ENCODE measurements around the gene ZNF276.
"Not testable (repeated sequence)": the region's sequence is repeated elsewhere in the genome, so short reads cannot be mapped to it uniquely, and the experiment has no call there.

Gene ZNF276

DNA sequence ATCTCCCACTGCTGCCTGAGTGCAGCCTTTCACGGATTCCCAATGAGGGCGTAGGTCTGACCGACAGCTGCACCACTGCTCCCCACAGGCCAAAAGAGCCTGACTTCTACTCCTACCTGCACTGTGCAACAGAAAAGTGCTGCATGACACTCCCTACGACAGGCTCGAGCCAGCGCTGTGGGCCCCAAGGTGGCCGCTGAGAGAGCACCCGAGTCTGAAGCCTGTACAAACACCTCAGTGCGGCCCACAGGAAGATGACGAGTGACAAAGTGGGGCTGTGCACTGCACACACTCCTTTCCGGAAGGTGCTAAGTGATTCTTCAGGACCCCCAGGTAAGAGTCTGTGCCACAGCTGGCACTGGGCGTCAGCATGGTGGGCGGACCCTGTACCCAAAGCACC, 53.9 kb downstream of the ZNF276 start:
- TF ChIP-seq, protein P1, sequence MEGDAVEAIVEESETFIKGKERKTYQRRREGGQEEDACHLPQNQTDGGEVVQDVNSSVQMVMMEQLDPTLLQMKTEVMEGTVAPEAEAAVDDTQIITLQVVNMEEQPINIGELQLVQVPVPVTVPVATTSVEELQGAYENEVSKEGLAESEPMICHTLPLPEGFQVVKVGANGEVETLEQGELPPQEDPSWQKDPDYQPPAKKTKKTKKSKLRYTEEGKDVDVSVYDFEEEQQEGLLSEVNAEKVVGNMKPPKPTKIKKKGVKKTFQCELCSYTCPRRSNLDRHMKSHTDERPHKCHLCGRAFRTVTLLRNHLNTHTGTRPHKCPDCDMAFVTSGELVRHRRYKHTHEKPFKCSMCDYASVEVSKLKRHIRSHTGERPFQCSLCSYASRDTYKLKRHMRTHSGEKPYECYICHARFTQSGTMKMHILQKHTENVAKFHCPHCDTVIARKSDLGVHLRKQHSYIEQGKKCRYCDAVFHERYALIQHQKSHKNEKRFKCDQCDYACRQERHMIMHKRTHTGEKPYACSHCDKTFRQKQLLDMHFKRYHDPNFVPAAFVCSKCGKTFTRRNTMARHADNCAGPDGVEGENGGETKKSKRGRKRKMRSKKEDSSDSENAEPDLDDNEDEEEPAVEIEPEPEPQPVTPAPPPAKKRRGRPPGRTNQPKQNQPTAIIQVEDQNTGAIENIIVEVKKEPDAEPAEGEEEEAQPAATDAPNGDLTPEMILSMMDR (IDR thresholded peaks at IDR 0.05): no peak
- TF ChIP-seq ZFX (IDR thresholded peaks at IDR 0.05; ENCODE audit: borderline replicate concordance): no peak
- H3K27ac ChIP-seq: no peak overlapping the region

DNA sequence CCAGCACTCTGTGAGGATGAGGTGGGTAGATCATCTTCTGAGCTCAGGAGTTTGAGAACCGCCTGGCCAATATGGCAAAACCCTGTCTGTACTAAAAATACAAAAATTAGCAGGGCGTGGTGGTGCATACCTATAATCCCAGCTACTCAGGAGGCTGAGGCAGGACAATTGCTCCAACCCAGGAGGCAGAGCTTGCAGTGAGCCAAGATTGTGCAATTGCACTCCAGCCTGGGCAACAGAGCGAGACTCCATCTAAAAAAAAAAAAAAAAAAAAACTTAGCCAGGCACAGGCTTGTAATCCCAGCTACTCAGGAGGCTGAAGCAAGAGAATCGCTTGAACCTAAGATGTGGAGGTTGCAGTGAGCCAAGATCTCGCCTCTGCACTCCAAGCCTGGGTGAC, 56.9 kb downstream of the ZNF276 start:
- H3K27ac ChIP-seq: not testable (repeated sequence)

DNA sequence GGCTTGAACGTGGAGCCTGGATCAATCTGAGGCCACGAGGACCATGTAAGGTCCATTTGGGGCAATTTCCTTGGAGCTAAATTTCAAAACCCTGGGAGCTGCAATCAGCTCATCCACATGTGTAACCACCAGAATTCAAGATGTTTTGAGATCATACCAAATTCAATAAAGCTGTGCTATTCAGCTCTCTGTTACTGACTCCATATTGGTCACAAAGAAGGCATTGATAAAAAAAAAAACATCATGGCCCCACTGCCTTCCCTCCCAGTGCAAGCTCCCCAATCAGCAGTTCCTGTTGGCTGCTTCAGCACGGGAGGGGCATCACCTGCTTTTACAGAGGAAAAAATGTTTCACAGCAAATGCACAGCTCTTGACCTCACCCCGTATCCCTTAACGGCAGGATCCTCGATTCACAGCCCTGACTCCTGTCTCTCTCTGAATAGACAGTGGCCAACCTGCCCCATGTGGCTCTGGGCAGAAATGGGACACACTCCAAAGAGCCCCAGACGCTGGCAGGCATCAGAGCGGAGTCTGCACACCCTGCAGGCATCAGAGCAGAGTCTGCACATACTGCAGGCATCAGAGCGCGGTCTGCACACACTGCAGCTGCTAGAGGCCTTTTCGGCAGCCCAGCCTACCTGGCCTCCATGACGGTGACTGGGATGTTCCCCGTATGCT, 58.0 kb downstream of the ZNF276 start:
- H3K27ac ChIP-seq: no peak overlapping the region
- no peak for TF ChIP-seq ZFX (IDR thresholded peaks at IDR 0.05; ENCODE audit: borderline replicate concordance)
- TF ChIP-seq, protein P1 (IDR thresholded peaks at IDR 0.05): no peak

DNA sequence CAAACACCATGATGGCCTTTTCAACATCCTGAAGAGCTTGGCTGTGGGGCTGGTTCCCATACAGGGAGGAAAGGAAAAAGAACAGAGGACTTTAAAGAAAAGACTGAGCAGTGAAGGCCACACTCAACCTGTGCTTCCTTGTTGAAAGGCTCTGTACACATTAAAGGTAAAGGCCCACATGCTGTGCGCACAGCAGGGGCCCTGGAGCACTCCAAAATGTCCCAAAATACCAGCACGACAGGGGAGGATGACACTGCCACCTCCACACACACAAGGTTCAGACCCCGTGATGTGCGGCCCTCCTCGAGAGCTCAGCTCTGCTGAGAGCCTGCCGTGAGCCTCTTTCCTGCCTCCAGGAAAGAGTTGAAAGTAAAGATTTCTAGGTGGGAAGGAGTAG, 58.6 kb downstream of the ZNF276 start:
- TF ChIP-seq, protein P1 (IDR thresholded peaks at IDR 0.05): no peak
- TF ChIP-seq ZFX (IDR thresholded peaks at IDR 0.05; ENCODE audit: borderline replicate concordance): no peak
- no peak overlapping the region for H3K27ac ChIP-seq

DNA sequence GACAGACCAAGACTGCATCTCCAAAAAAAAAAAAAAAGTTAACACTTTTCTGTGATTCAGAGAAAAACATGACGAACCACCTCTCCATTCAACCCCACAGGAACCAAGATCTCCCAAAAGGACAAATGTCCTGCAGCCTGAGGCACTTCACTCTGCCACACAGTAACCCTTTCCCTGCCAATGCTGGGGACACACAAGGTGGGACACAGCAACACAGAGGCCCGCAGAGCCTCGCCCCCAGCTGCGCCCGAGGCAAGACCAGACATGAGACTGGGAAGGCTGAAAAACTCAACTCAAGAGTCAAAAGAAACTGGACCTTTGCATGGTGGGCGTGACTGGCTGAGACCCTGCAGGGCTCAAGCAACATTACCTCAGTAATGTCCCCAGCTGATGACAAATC, 61.2 kb downstream of the ZNF276 start:
- TF ChIP-seq ZFX (IDR thresholded peaks at IDR 0.05; ENCODE audit: borderline replicate concordance): no peak
- TF ChIP-seq, protein P1 (IDR thresholded peaks at IDR 0.05): no peak

DNA sequence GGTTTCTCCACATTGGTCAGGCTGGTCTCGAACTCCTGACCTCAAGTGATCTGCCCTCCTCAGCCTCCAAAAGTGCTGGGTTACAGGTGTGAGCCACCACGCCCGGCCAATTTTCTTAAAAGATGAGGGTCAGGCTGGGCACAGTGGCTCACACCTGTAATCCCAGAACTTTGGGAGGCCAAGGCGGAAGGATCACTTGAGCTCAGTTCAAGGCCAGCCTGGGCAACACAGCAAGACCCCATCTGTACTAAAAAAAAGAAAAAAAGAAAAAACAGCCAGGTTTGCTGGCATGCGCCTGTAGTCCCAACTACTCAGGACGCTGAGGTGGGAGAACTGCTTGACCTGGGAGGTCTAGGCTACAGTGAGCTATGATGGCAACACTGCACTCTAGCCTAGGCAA, 62.6 kb downstream of the ZNF276 start:
- H3K27ac ChIP-seq: not testable (repeated sequence)

More for the DNA sequence above, 61.2 kb downstream of the ZNF276 start:
- no peak overlapping the region for H3K27ac ChIP-seq

DNA sequence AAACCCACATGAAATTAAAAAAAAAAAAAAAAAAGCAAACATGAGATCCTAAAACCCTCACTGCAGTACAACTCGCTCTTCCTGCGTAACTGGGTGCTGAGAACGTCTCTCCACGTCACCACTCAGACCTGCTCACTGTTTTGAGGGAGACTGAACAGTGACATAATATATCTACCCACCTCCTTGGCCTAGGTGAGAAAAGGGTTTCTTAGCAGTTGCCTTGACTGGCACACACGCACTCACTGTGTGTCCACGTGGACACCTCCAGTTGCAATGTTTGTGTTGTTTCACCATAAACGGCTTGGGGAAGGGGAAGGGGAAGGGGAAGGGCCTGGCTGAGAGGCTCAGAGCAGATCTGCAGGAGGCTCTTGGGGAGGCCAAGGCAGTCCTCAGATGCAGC, 63.1 kb downstream of the ZNF276 start:
- no peak for TF ChIP-seq ZFX (IDR thresholded peaks at IDR 0.05; ENCODE audit: borderline replicate concordance)
- TF ChIP-seq, protein P1 (IDR thresholded peaks at IDR 0.05): no peak
- H3K27ac ChIP-seq: no peak overlapping the region

DNA sequence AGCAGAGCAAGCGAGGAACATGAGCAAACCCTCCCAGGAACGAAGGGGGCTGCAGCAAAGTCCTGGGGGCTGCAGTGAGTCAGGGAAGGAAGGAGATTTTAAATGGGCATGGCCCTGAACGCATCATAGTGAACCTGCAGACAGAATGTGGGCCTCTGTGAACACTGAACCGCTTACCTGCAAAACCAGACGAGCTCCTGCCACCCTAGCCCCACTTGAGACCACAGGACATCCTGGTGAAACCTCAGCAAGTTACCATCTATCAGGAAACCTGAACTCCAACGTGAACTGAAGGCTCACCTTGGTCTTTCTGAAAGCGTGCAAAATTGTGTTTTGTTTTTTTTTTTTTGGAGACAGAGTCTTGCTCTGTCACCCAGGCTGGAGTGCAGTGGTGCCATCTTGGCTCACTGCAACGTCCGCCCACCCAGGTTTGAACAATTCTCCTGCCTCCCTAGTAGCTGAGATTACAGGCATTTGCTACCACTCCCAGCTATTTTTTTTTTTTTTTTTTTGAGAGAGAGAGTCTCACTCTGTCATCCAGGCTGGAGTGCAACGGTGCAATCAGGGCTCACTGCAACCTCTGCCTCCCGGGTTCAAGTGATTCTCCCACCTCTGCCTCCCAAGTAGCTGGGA, 64.3 kb downstream of the ZNF276 start:
- TF ChIP-seq, protein P1 (IDR thresholded peaks at IDR 0.05): no peak
- no peak for TF ChIP-seq ZFX (IDR thresholded peaks at IDR 0.05; ENCODE audit: borderline replicate concordance)
- no peak overlapping the region for H3K27ac ChIP-seq
